HuH-7 (cell line): ENCODE measurements around the gene TAF4B.
"Not testable (repeated sequence)": the region's sequence is repeated elsewhere in the genome, so short reads cannot be mapped to it uniquely, and the experiment has no call there.

Experiments
- DNase-seq: peaks from one replicate; pipeline ENCODE4 v3.0.0; 2011; ENCODE audit warnings: low spot score

TAF4B gene

GRCh38 chr18:26237363-26237762, 11.1 kb downstream of the TAF4B start:
- not testable (repeated sequence) for DNase-seq

DNA sequence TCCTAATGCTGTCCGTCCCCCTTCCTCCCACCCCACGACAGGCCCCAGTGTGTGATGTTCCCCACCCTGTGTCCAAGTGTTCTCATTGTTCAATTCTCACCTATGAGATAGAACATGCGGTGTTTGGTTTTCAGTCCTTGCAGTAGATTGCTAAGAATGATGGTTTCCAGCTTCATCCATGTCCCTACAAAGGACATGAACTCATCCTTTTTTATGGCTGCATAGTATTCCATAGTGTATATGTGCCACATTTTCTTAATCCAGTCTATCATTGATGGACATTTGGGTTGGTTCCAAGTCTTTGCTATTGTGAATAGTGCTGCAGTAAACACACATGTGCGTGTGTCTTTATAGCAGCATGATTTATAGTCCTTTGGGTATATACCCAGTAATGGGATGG, 12.5 kb downstream of the TAF4B start:
- DNase-seq, result not testable (repeated sequence)

GRCh38 chr18:26242392-26242791, 16.1 kb downstream of the TAF4B start:
- DNase-seq, result not testable (repeated sequence)

DNA sequence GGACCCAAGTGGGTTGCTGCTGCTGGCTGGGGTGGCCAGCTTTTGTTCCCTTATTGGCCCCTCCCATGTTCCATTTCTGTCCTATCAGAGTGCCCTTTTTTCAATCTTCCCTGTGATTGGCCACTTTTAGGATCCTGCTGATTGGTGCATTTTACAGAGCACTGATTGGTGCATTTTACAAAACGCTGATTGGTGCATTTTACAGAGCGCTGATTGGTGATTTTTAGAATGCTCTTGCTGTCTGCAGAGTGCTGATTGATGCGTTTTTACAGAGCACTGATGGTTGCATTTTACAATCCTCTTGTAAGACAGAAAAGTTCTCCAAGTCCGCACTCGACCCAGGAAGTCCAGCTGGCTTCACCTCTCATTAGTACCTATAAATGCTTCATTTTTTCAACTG, 19.2 kb downstream of the TAF4B start:
- DNase-seq, result not testable (repeated sequence)

GRCh38 chr18:26252411-26252810, 26.2 kb downstream of the TAF4B start:
- no peak for DNase-seq

DNA sequence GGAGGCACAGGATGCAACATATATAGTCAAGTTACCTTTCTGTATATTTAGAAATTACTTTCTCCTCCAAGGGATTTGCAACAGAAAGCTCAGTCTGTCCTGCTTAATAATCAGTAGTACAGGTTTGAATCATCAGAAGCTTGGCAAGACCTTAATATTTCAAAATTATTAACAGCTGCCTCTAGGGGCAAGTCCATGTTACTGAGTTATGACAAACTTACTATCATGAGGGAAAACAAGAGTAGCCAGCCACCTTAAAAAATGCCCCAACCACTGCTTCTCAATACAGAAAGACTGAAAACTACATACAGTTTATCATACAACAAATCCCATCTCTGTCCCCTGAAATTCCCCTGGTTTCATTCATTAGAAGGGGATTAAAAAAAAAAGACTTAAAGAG, 28.6 kb downstream of the TAF4B start:
- DNase-seq, result not testable (repeated sequence)

DNA sequence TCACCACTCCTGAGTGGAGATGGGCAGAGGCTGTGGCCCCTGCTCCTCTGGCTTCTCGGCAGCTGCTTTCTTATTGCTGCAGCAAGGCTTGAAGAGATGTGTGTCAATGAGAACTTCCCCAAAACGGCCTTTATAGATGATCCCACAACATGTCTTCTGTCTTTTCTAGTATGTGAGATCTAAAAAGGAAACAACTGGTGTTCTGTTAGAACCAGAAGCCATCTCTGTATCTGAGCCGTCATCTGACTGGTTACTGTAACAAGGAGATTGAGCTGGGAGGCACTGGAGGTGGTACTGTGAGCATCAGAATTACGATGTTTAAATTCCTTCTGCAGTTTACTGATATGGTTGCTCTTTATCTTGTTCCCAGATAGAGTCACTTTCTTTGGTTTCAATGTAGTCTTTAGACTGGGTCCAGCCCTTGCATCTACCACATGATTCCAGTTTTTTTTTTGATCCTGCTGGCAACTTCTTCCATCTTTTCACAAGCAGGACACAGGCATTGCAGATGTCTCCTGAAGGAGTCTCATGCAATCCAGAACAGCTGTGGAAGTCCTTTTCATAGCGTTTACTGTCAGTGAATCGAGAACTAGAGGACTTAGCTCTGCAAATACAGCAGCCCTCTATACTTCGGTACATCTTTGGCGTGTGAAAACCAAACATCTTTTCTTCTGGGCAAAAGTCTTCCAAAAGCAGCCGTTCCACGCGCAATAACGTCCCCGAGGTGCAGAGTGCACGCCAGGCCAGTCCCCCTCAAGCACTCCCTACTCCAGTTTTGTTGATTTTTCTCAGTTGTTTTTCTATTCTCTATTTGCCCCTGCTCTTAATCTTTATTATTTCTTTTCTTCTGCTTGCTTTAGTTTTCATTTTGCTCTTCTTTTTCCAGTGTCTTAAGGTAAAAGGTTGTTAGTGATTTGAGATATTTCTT, 29.7 kb downstream of the TAF4B start:
- DNase-seq, result no peak

GRCh38 chr18:26258711-26259110, 32.5 kb downstream of the TAF4B start:
- no peak for DNase-seq

DNA sequence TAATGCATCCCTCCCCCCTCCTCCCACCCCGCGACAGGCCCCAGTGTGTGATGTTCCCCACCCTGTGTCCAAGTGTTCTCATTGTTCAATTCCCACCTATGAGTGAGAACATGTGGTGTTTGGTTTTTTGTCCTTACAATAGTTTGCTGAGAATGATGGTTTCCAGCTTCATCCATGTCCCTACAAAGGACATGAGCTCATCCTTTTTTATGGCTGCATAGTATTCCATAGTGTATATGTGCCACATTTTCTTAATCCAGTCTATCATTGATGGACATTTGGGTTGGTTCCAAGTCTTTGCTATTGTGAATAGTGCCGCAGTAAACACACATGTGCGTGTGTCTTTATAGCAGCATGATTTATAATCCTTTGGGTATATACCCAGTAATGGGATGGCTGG, 33.2 kb downstream of the TAF4B start:
- DNase-seq, result not testable (repeated sequence)

- DNase-seq, result no peak
Measured at GRCh38 chr18:26262156-26262555, 35.9 kb downstream of the TAF4B start.

DNA sequence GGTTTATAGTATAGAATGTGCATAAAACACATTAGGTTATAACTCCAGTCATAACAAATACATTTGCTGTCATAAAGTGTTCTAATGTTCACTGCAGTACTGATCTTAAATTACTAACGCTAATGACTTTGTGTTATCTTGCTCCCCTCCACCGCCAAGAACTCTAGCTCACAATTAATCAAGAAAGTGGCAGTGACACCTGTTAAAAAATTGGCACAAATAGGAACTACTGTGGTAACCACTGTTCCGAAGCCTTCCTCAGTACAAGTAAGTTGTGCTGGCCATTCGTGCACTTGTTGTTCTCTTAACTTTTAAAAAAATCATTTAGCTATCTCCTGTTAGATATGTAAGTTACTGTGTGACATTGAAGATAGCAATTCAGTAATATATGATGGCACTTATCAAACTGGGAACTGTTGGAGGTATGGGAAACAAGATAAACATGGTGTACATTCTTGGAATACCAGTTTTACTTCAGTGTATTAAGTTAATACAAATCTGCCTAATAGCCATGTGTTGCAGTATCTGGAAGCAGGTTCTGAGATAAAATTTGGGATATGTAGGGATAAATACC, 41.2 kb downstream of the TAF4B start:
- DNase-seq, result no peak

DNA sequence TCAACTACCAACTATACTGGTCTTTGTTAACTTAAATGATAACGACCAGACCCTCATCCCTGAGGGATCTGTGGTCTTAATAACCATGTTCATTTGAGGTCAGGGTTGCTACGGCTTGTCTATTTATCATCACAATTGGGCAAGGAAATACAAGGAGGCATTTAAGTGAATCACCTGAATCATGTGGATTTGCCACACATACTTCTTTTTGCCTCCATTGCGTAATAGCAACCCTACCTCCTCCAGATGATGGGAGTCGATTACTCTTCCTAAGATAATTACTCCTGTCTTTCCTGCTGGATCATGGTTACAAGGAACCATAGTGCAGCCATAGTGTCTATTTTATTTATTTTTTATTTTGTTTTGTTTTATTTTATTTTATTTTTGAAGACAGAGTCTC, 42.2 kb downstream of the TAF4B start:
- DNase-seq, result no peak

DNA sequence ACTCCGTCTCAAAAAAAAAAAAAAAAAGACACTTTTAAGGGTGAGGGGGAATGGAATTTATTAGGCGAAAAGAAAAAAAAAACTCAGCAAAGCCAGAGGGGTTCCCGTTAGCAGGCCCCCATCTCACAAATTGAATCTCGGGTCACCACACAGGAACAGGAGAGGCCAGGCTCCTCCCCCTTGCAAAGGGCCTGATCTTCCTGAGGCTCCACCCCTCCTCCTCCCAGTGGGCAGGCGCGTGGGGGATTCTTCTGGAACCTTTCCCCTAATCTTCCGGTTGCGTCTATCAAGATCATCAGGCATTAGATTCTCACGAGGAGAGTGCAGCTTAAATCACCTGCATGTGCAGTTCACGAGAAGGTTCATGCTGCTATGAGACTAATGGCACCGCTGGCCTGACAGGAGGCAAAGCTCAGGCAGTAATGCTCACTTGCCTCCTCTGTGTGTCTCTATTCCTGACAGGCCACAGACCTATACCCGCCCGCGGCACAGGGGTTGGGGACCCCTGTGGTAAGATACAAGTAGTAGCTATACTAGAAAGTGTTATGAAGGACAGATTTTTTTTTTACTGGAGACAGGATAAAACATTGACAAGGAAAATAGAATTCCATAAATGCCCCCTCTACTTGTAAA, 45.8 kb downstream of the TAF4B start:
- no peak for DNase-seq

GRCh38 chr18:26277374-26277773, 51.1 kb downstream of the TAF4B start:
- no peak for DNase-seq

GRCh38 chr18:26279428-26279827, 53.2 kb downstream of the TAF4B start:
- DNase-seq, result no peak

DNA sequence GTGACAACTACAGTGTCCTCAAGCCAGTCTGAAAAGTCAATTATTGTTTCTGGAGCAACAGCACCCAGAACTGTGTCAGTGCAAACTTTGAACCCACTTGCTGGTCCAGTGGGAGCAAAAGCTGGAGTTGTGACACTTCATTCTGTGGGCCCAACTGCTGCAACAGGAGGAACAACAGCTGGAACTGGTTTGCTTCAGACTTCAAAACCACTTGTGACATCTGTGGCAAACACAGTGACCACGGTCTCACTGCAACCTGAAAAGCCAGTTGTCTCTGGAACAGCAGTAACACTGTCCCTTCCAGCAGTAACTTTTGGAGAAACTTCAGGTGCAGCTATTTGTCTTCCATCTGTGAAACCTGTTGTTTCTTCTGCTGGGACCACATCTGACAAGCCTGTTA, 59.8 kb downstream of the TAF4B start:
- DNase-seq, result no peak

- no peak for DNase-seq
Measured at GRCh38 chr18:26287644-26288043, 61.4 kb downstream of the TAF4B start.

- no peak for DNase-seq
Measured at GRCh38 chr18:26290385-26290784, 64.1 kb downstream of the TAF4B start.

DNA sequence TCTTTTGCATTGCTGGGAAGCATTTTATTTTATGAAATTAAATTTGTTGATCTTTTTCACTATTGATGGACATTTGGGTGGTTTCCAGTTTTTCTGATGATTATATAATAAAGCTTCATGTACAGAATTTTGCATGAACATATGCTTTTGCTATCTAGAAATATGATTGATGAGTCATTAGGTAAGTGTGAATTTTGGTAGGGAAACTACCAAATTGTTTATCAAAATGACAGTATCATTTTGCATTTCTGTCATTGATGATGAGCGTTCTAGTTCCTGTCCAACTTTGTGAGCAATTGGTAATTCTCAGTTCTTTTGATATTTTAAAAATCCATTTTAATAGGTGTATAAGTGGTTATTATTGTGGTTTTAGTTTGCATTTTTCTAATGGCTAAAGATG, 67.7 kb downstream of the TAF4B start:
- no peak for DNase-seq

DNA sequence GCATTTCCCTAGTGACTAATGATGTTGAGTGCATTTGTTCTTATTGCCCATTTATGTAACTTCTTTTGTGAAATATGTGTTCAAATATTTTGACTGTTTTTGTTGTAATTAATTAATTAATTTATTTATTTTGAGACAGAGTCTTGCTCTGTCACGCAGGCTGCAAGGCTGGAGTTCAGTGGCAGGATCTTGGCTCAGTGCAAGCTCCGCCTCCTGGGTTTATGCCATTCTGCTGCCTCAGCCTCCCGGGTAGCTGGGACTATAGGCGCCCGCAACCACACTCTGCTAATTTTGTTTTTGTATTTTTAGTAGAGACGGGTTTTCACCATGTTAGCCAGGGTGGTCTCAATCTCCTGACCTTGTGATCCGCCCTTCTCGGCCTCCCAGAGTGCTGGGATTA, 71.9 kb downstream of the TAF4B start:
- DNase-seq, result no peak

- no peak for DNase-seq
Measured at GRCh38 chr18:26301681-26302080, 75.4 kb downstream of the TAF4B start.

DNA sequence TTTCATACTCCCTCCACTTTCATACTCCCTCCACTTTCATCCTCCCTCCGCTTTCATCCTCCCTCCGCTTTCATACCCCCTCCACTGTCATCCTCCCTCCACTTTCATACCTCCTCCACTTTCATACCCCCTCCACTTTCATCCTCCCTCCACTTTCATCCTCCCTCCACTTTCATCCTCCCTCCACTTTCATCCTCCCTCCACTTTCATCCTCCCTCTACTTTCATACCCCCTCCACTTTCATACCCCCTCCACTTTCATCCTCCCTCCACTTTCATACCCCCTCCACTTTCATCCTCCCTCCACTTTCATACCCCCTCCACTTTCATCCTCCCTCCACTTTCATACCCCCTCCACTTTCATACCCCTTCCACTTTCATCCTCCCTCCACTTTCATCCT, 77.0 kb downstream of the TAF4B start:
- not testable (repeated sequence) for DNase-seq

DNA sequence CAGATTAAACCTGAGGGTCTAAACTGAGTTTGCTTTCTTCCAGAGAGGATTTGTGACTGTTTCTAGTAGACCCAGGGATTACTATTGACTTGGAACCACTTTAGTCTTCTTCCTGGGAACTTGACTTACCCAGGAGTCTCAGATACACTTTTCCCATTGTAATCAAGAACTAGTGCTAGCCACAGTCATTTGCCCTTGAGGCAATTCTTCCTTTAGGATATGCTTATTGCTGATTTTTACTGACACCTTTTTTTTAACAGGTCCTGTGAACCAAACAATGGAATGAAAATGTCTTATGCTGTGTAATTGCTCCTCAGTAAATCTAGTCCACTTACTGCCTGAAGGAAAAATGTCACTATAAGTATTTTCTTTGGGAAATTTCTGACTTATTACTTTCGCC, 78.3 kb downstream of the TAF4B start:
- no peak for DNase-seq
